HG02852 (cell line): ENCODE measurements around the gene TOX3.

Experiments
- ATAC-seq: cut with Tn5 transposase; IDR thresholded peaks from one replicate; pipeline ENCODE4 v1.9.1; 2021; ENCODE audit warnings: mild to moderate bottlenecking, moderate library complexity; ENCODE audit not compliant: unreplicated experiment

Gene TOX3

GRCh38 chr16:52460639-52461178, 86.2 kb downstream of the TOX3 start:
- ATAC-seq, result no peak

- ATAC-seq, result no peak
Observed at GRCh38 chr16:52456368-52456767, 90.6 kb downstream of the TOX3 start.

- ATAC-seq, result no peak
Observed at GRCh38 chr16:52455549-52456277, 91.2 kb downstream of the TOX3 start.

GRCh38 chr16:52453644-52454043, 93.3 kb downstream of the TOX3 start:
- ATAC-seq, result no peak

- ATAC-seq, result no peak
Observed at GRCh38 chr16:52451971-52452421, 94.9 kb downstream of the TOX3 start.

- ATAC-seq, result no peak
Observed at GRCh38 chr16:52450916-52451315, 96.0 kb downstream of the TOX3 start.

- no peak for ATAC-seq
Observed at GRCh38 chr16:52450241-52450640, 96.7 kb downstream of the TOX3 start.

- no peak for ATAC-seq
Observed at GRCh38 chr16:52446080-52446479, 100.9 kb downstream of the TOX3 start.

- no peak for ATAC-seq
Observed at GRCh38 chr16:52441886-52442285, 105.1 kb downstream of the TOX3 start.

- no peak for ATAC-seq
Observed at GRCh38 chr16:52440248-52440647, 106.7 kb downstream of the TOX3 start.

- ATAC-seq, result no peak
Observed at GRCh38 chr16:52439750-52440149, 107.2 kb downstream of the TOX3 start.

- ATAC-seq, result no peak
Observed at GRCh38 chr16:52439171-52439701, 107.7 kb downstream of the TOX3 start.

GRCh38 chr16:52437277-52437670, 109.7 kb downstream of the TOX3 start:
- ATAC-seq, result no peak

- no peak for ATAC-seq
Observed at GRCh38 chr16:52436339-52437276, 110.3 kb downstream of the TOX3 start.

- no peak for ATAC-seq
Observed at GRCh38 chr16:52434224-52434623, 112.7 kb downstream of the TOX3 start.

GRCh38 chr16:52433643-52434042, 113.3 kb downstream of the TOX3 start:
- ATAC-seq, result no peak

- no peak for ATAC-seq
Observed at GRCh38 chr16:52424591-52424990, 122.4 kb downstream of the TOX3 start.

GRCh38 chr16:52422307-52422706, 124.6 kb downstream of the TOX3 start:
- ATAC-seq, result no peak

GRCh38 chr16:52418201-52418600, 128.7 kb downstream of the TOX3 start:
- no peak for ATAC-seq

GRCh38 chr16:52416888-52417287, 130.1 kb downstream of the TOX3 start:
- ATAC-seq, result no peak

- no peak for ATAC-seq
Observed at GRCh38 chr16:52411011-52411410, 135.9 kb downstream of the TOX3 start.
